K562 (cell line): ENCODE measurements around the gene FANCD2OS. TPM values are rescaled to one million over a fixed set of nuclear protein-coding genes. Genes with fewer than 3 reads are reported as not detected.
"Not testable (repeated sequence)": the region's sequence is repeated elsewhere in the genome, so short reads cannot be mapped to it uniquely, and the experiment has no call there.

ENCODE experiments used
- ATAC-seq: fragments of 200-7000 bp; cut with Tn5 transposase; 3 replicates; pipeline ENCODE4 v1.9.1; 2020; ENCODE audit warnings: moderate library complexity
- BruUV-seq: library from RNA; stranded (reverse); fragments of 400-500 nt; replicated peaks from 2 replicates; lab custom pipeline; 2021; lab: Mats Ljungman, UMichigan
- CTCF ChIA-PET: fragments of 300-600 bp; formaldehyde crosslinking; extraction: SDS; loops from one replicate; lab custom pipeline; 2021; ENCODE audit warnings: low intra/inter-chr PET ratio; lab: Yijun Ruan, JAX
- POLR2A ChIA-PET: fragments of 300-600, 350-650 bp; sonication (Branson Sonifier 250); formaldehyde crosslinking; extraction: SDS; loops from one replicate; lab custom pipeline; 2021; ENCODE audit warnings: antibody characterized with exemption, inconsistent platforms; lab: Yijun Ruan, JAX
- DNase-seq, 4 experiments: peaks; one replicate each; pipeline versions ENCODE4 v3.0.0 to v3.0.0-alpha.2; 2011 to 2018; ENCODE audit warnings: low spot score in 3 of 4, mixed read lengths in 3 of 4; ENCODE audit errors: extremely low read depth in 1 of 4
- FAIRE-seq: peaks from 2 replicates; lab custom pipeline; 2011; peaks lifted over from hg19 to GRCh38; lab: Jason Lieb, UNC
- H2AFZ ChIP-seq: 2 replicates; pipeline ENCODE4 v1.6.0; 2011; ENCODE audit warnings: low read depth, low read length, control low read depth, inconsistent platforms
- H3K27ac ChIP-seq: fragments of 200-600 bp; 3 replicates; pipeline ENCODE4 v1.8.0; 2011; ENCODE audit warnings: low read depth, mild to moderate bottlenecking, control low read depth, inconsistent platforms, low read length, moderate library complexity, mixed read lengths; ENCODE audit errors: extremely low read depth
- H3K27me3 ChIP-seq, 2 experiments: fragments of 300-600 bp in 1 of 2; 2 replicates in 1 of 2; 3 replicates in 1 of 2; pipeline versions ENCODE4 v1.6.0 to v1.8.0; 2011; ENCODE audit warnings: inconsistent platforms in 2 of 2, low read length in 2 of 2, mild to moderate bottlenecking in 1 of 2, mixed read lengths in 1 of 2, moderate library complexity in 1 of 2; ENCODE audit not compliant: control insufficient read depth in 2 of 2, insufficient read depth in 2 of 2
- H3K36me3 ChIP-seq: fragments of 300-600 bp; 3 replicates; pipeline ENCODE4 v1.8.0; 2011; ENCODE audit warnings: mild to moderate bottlenecking, low read length, inconsistent platforms; ENCODE audit not compliant: control insufficient read depth, insufficient read depth
- H3K4me1 ChIP-seq, 2 experiments: fragments of 200-600 bp in 1 of 2; replicated peaks in 1 of 2; 2 replicates in 1 of 2; 3 replicates in 1 of 2; pipeline versions ENCODE4 v1.5.1 to v1.8.0; 2011; ENCODE audit warnings: inconsistent platforms in 2 of 2, low read length in 2 of 2, mild to moderate bottlenecking in 1 of 2, mixed read lengths in 1 of 2, moderate library complexity in 1 of 2; ENCODE audit not compliant: control insufficient read depth in 2 of 2, insufficient read depth in 2 of 2
- H3K4me2 ChIP-seq: 2 replicates; pipeline ENCODE4 v1.6.1; 2011; ENCODE audit warnings: low read length, control low read depth, inconsistent platforms, mixed read lengths; ENCODE audit not compliant: insufficient read depth
- H3K4me3 ChIP-seq: fragments of 200-600 bp; sonication (generic), shearing (Covaris generic); 2 replicates; pipeline ENCODE4 v1.5.1; 2016; ENCODE audit warnings: control low read depth, inconsistent platforms
- H3K79me2 ChIP-seq: fragments of 200-600 bp; 3 replicates; pipeline ENCODE4 v1.8.0; 2011; ENCODE audit warnings: low read length, inconsistent platforms; ENCODE audit not compliant: control insufficient read depth, insufficient read depth
- H3K9ac ChIP-seq, 2 experiments: 2 replicates each; pipeline versions ENCODE4 v1.6.0 to v1.6.1; 2011; ENCODE audit warnings: low read depth in 2 of 2, low read length in 2 of 2, control low read depth in 1 of 2, inconsistent platforms in 1 of 2, mild to moderate bottlenecking in 1 of 2, mixed read lengths in 1 of 2; ENCODE audit not compliant: insufficient read depth in 1 of 2
- H3K9me1 ChIP-seq: one replicate; pipeline ENCODE4 v1.6.0; 2011; ENCODE audit warnings: inconsistent platforms, mild to moderate bottlenecking, low read length, moderate library complexity; ENCODE audit not compliant: control insufficient read depth, insufficient read depth
- H3K9me3 ChIP-seq: replicated peaks from 2 replicates; pipeline ENCODE4 v1.5.1; 2011; ENCODE audit warnings: low read depth, low read length, inconsistent platforms; ENCODE audit not compliant: control insufficient read depth, insufficient read depth
- H4K20me1 ChIP-seq: replicated peaks from 2 replicates; pipeline ENCODE4 v1.6.1; 2011; ENCODE audit warnings: low read length, inconsistent platforms, mixed read lengths; ENCODE audit not compliant: control insufficient read depth, insufficient read depth
- CEBPG ChIP-seq, 3 experiments: fragments of 200-800 bp in 1 of 3; sonication (Bioruptor generic) in 1 of 3; sonication (generic) in 1 of 3; formaldehyde crosslinking in 1 of 3; IDR thresholded peaks in 2 of 3; conservative IDR thresholded peaks in 1 of 3; 2 replicates each; pipeline versions ENCODE4 v1.6.1 to v1.8.0; 2016 to 2022; ENCODE audit warnings: missing compliant biosample characterization in 2 of 3, missing genetic modification characterization in 2 of 3, mild to moderate bottlenecking in 1 of 3, missing genetic modification reagents in 1 of 3
- FIP1L1 ChIP-seq: fragments of 200-400 bp; formaldehyde crosslinking; IDR thresholded peaks from 2 replicates; pipeline ENCODE4 v1.6.1; 2018; ENCODE audit warnings: mild to moderate bottlenecking, low read depth, low read length; ENCODE audit not compliant: poor library complexity, severe bottlenecking
- GABPB1 ChIP-seq: sonication (generic); formaldehyde crosslinking; IDR thresholded peaks from 2 replicates; pipeline ENCODE4 v1.8.0; 2022; ENCODE audit warnings: mild to moderate bottlenecking, missing genetic modification reagents
- L3MBTL2 ChIP-seq: fragments of 450-650 bp; IDR thresholded peaks from 2 replicates; pipeline ENCODE4 v1.6.1; 2016; ENCODE audit warnings: mild to moderate bottlenecking, moderate library complexity
- MECOM ChIP-seq: fragments of 250-450 bp; sonication (Bioruptor Pico); IDR thresholded peaks from 2 replicates; pipeline ENCODE4 v1.8.0; 2022; ENCODE audit warnings: inconsistent platforms
- POLR2B ChIP-seq: fragments of 450-650 bp; IDR thresholded peaks from 2 replicates; pipeline ENCODE4 v1.6.1; 2018; ENCODE audit warnings: low read depth; ENCODE audit not compliant: partially characterized antibody
- RAD51 ChIP-seq: fragments of 450-650 bp; IDR thresholded peaks from 2 replicates; pipeline ENCODE4 v1.7.1; 2016; ENCODE audit warnings: low read depth, mild to moderate bottlenecking, borderline replicate concordance
- SIX5 ChIP-seq, 2 experiments: IDR thresholded peaks; 2 replicates each; pipeline ENCODE4 v1.6.1; 2011; ENCODE audit warnings: low read length in 2 of 2, borderline replicate concordance in 1 of 2, low read depth in 1 of 2, mild to moderate bottlenecking in 1 of 2, moderate library complexity in 1 of 2; ENCODE audit not compliant: insufficient read depth in 1 of 2
- SMAD2 ChIP-seq: fragments of 150-350 bp; IDR thresholded peaks from 2 replicates; pipeline ENCODE4 v1.6.1; 2014; ENCODE audit warnings: low read depth, mild to moderate bottlenecking, low read length
- SMARCE1 ChIP-seq: fragments of 450-650 bp; IDR thresholded peaks from 2 replicates; pipeline ENCODE4 v1.7.1; 2016; ENCODE audit warnings: mild to moderate bottlenecking
- TFAM ChIP-seq: fragments of 250-450 bp; sonication (Bioruptor Pico); conservative IDR thresholded peaks from 2 replicates; pipeline ENCODE4 v1.5.0; 2021; ENCODE audit warnings: mild to moderate bottlenecking, moderate library complexity
- ZNF695 ChIP-seq: fragments of 450-650 bp; formaldehyde crosslinking; IDR thresholded peaks from 2 replicates; pipeline ENCODE4 v1.4.0; 2020; ENCODE audit warnings: mild to moderate bottlenecking, moderate library complexity
- WGBS: fragments of 100-300 bp; shearing (Covaris generic); methylation state at CpG from one replicate; pipeline ENCODE4 v1.1.6; 2016; ENCODE audit warnings: low coverage, mixed read lengths; ENCODE audit not compliant: insufficient coverage; ENCODE audit errors: missing lambda C conversion rate; 5-methylcytosine and 5-hydroxymethylcytosine counted together
- in situ Hi-C: fragments of 300-500 bp; cut with MboI; formaldehyde crosslinking; loops from 4 replicates; pipeline ENCODE4 v1.15.0; 2018; ENCODE audit warnings: inconsistent platforms, mixed read lengths
- intact Hi-C: fragments of 100-400 bp; cut with micrococcal nuclease; formaldehyde crosslinking; loops from 2 replicates; pipeline ENCODE4 v1.14.2; 2022
- polyA plus RNA-seq, 8 experiments: library from polyadenylated mRNA; depleted of rRNA in 4 of 8; stranded (reverse) in 5 of 8; unstranded in 3 of 8; fragments of >200 nt; fragmentation: Nextera tagmentation in 2 of 8; fragmentation: Illumina TruSeq in 1 of 8; extraction: Ambion mirVana in 2 of 8; extraction: Trizol in 1 of 8; gene quantifications; 2 replicates each; pipeline versions ENCODE4 v1.2.1 to v1.2.3, GENCODE V29; 2011 to 2014; ENCODE audit warnings: inconsistent platforms in 1 of 8, missing spikeins in 1 of 8
- total RNA-seq, 7 experiments: library from RNA; depleted of rRNA in 6 of 7; stranded (reverse); fragments of >200 nt in 6 of 7; fragmentation: Illumina TruSeq in 2 of 7; extraction: Trizol in 2 of 7; gene quantifications; 2 replicates each; pipeline versions ENCODE4 v1.2.1 to v1.2.3, GENCODE V29; 2011 to 2021; ENCODE audit warnings: low replicate concordance in 1 of 7
- TF ChIP-seq, protein P1 (sequence below): fragments of 250-450 bp; sonication (Bioruptor Pico); IDR thresholded peaks from 2 replicates; pipeline ENCODE4 v1.9.0; 2021; ENCODE audit warnings: mild to moderate bottlenecking
- TF ChIP-seq, protein P2 (sequence below): sonication (generic); formaldehyde crosslinking; IDR thresholded peaks from 2 replicates; pipeline ENCODE4 v1.8.0; 2022; ENCODE audit warnings: missing genetic modification reagents, mild to moderate bottlenecking, borderline replicate concordance

Gene FANCD2OS
- total and polyA plus RNA-seq, 9 of the 15 experiments (the other 6 are each of a cell fraction or from before 2014, with no cell fraction given), result not detected

DNA sequence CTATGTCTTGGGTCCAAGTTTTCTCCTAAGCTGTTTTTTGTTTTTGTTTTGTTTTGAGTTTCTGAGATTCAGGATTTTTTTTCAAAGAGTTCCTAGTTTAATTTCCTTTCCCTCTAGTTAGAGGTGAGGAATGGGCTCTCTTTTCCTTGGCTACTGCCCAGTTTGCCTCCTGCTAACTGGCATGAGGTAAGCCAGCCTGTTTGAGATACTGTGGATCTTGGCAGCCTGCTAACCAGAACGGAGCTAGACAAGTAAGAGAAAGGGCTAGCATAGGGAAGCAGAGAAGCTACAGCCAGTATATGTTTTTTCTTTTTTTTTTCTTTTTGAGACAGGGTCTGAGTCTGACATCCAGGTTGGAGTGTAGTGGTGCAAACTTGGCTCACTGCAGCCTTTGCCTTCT, 17.3 kb downstream of the FANCD2OS start:
- H3K79me2 ChIP-seq, BruUV-seq, ATAC-seq, H3K4me1 ChIP-seq, H3K9me1 ChIP-seq, H3K9me3 ChIP-seq, intact Hi-C loops, H3K27me3 ChIP-seq, H3K9ac ChIP-seq, H3K4me2 ChIP-seq, H4K20me1 ChIP-seq, FAIRE-seq, H3K4me3 ChIP-seq, in situ Hi-C loops, CTCF ChIA-PET, H3K27ac ChIP-seq, H2AFZ ChIP-seq, DNase-seq: not testable (repeated sequence)
- no CpG with 5 or more reads among the region's 1 CpG for WGBS
- POLR2A ChIA-PET, result interaction anchor here (1.0 to 1.4 kb wide), 2 partner anchors 13 to 171 kb away, joined by 3 read pairs; no protein-coding TSS in a partner anchor
- H3K36me3 ChIP-seq, result peaks cover 84% of the 10 kb centered on the region

DNA sequence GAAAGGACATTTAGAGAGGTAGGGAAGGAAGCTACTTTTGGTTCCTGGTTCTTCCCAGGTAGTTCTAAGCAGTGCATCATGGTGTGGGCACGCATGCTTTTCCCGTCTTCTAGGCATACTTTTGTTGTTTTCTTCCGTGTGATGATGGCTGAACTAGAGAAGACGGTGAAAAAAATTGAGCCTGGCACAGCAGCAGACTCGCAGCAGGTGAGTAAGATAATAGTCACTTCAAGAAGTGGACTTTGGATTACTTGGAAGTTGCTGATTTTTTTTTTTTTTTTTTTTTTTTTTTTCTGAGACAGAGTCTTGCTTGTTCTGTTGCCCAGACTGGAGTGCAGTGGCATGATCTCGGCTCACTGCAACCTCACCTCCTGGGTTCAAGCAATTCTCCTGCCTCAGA, 17.9 kb downstream of the FANCD2OS start:
- no peaks in the 10 kb centered on the region for H3K79me2 ChIP-seq
- CTCF ChIA-PET, result no interaction called here
- in situ Hi-C loops, result no loop called here
- H3K4me2 ChIP-seq, result no peak overlapping the region
- 100% methylated on average over 6 of the region's 6 CpGs for WGBS
- H3K9me3 ChIP-seq, result no peaks in the 10 kb centered on the region
- H4K20me1 ChIP-seq, result no peaks in the 10 kb centered on the region
- H3K27me3 ChIP-seq, result no peaks in the 10 kb centered on the region
- intact Hi-C loops, result no loop called here
- H3K9me1 ChIP-seq, result no peaks in the 10 kb centered on the region
- FAIRE-seq (no peak), DNase-seq (no peak), ATAC-seq (no peak)
- H3K4me3 ChIP-seq, result no peak overlapping the region
- no peak overlapping the region for H2AFZ ChIP-seq
- H3K9ac ChIP-seq, result no peak overlapping the region
- peaks cover 83% of the 10 kb centered on the region for H3K36me3 ChIP-seq
- no peak overlapping the region for H3K27ac ChIP-seq
- BruUV-seq, result no TSS peak
- H3K4me1 ChIP-seq, result no peaks in the 10 kb centered on the region
- POLR2A ChIA-PET, result interaction anchor here (1.0 kb wide), 1 partner anchor 13 kb away, joined by 3 read pairs; no protein-coding TSS in a partner anchor
- TF ChIP-seq SIX5 (IDR thresholded peaks at IDR 0.05; ENCODE audit: borderline replicate concordance in 1 of 2, insufficient read depth in 1 of 2, low read depth in 1 of 2, low read length in 2 of 2) (no peak), L3MBTL2 (no peak), GABPB1 (CRISPR knock-in tag) (no peak), CEBPG (CRISPR knock-in tag; IDR thresholded peaks at IDR 0.05) (no peak), CEBPG (tag; conservative IDR thresholded peaks at IDR 0.05 in 1 of 2, IDR thresholded peaks at IDR 0.05 in 1 of 2) (no peak), FIP1L1 (no peak), POLR2B (no peak), RAD51 (no peak), ZNF695 (CRISPR knock-in tag) (no peak), SMAD2 (no peak), SMARCE1 (no peak), MECOM (CRISPR knock-in tag) (no peak), TFAM (CRISPR knock-in tag) (no peak)
- TF ChIP-seq, protein P1, sequence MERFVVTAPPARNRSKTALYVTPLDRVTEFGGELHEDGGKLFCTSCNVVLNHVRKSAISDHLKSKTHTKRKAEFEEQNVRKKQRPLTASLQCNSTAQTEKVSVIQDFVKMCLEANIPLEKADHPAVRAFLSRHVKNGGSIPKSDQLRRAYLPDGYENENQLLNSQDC (CRISPR knock-in tag), result no peak
- TF ChIP-seq, protein P2, sequence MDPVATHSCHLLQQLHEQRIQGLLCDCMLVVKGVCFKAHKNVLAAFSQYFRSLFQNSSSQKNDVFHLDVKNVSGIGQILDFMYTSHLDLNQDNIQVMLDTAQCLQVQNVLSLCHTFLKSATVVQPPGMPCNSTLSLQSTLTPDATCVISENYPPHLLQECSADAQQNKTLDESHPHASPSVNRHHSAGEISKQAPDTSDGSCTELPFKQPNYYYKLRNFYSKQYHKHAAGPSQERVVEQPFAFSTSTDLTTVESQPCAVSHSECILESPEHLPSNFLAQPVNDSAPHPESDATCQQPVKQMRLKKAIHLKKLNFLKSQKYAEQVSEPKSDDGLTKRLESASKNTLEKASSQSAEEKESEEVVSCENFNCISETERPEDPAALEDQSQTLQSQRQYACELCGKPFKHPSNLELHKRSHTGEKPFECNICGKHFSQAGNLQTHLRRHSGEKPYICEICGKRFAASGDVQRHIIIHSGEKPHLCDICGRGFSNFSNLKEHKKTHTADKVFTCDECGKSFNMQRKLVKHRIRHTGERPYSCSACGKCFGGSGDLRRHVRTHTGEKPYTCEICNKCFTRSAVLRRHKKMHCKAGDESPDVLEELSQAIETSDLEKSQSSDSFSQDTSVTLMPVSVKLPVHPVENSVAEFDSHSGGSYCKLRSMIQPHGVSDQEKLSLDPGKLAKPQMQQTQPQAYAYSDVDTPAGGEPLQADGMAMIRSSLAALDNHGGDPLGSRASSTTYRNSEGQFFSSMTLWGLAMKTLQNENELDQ (CRISPR knock-in tag), result no peak
